ENCODE data around the gene EXOC3L1. TPM values are rescaled to one million over a fixed set of nuclear protein-coding genes. Genes with fewer than 3 reads are reported as not detected.

The EXOC3L1 gene
- total and polyA plus RNA-seq, 4 donors, result 1.1 to 5.5 (median 3.8) TPM

DNA sequence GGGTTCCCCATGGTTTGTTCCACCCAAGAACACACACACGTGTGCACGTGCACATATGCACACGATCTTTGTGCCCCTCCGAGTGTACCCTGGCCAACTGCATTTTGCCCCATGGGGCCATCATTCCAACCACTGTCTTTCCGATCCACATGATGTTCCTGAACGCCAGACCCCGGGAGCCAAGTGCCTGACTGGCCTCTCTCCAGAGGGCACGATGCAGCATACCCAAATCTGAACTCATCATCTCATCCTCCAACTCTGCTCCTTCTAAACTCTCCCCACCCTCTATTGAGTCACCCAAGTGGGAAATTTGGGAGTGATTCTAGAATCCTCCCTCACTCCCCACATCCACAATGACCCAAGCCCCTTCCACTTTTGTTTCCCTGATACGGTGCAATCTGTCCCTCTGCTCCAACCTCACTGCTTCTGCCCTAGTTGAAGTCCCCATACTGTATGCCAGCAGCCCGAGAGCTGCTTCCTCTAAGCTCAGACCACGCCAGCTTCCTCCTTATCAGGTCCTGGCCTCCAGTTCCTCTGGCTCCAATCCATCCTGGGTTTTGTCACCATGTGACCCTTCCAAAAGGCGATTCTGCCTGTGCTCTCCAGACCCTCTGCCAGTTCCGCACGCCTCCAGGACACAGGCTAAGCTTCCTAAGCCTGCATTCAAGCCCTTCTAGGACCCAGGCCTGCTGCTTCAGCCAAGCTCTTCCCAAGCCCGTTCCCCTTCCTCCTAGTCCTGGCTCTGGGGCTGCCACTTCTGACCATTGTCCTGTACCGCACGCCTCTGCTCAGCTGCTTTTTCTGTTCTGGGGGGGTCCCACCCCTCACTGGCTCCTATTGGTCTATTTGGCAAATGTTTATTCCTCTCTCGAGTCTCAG lies 26.9 kb upstream of the EXOC3L1 start:
- Histone ChIP-seq H3K4me1 (ENCODE audit: control insufficient read depth, insufficient read depth, low read length) (no peaks in the 10 kb centered on the region), H3K27me3 (ENCODE audit: control insufficient read depth, insufficient read depth, low read length) (no peaks in the 10 kb centered on the region), H3K9me3 (ENCODE audit: control insufficient read depth, insufficient read depth, low read length) (no peaks in the 10 kb centered on the region), H3K27ac (ENCODE audit: low read depth, low read length) (no peak overlapping the region), H3K36me3 (ENCODE audit: control insufficient read depth, insufficient read depth, low read length) (peaks cover 40% of the 10 kb centered on the region), H3K4me3 (ENCODE audit: low read depth, low read length) (no peak overlapping the region)
- 78% methylated on average over 15 of the region's 18 CpGs for WGBS (ENCODE audit: insufficient coverage)
- no peak for DNase-seq (ENCODE audit: low read depth in 4 of 6, low spot score in 6 of 6)

DNA sequence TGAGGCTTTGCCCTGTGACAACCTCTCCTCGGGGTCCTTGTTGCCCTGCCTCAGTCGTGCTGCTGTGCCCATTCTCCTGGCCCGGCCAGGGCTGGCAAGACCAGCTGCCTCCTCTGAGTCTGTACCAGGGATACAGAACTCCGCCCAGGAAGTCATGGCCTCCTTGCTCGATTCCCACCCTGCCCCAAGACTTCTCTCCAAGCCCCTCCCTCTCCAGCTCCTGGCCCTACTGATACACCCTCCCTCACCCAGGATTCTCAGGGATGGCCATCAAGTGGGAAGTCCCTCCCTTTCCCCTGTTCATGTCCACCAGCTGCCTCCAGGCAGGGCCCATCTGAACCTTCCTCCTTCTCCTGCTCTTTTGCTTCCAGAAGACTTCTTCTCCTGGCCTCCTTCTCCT lies 25.8 kb upstream of the EXOC3L1 start:
- Histone ChIP-seq H3K9me3 (ENCODE audit: control insufficient read depth, insufficient read depth, low read length) (no peaks in the 10 kb centered on the region), H3K36me3 (ENCODE audit: control insufficient read depth, insufficient read depth, low read length) (peaks cover 45% of the 10 kb centered on the region), H3K27me3 (ENCODE audit: control insufficient read depth, insufficient read depth, low read length) (no peaks in the 10 kb centered on the region), H3K27ac (ENCODE audit: low read depth, low read length) (no peak overlapping the region), H3K4me1 (ENCODE audit: control insufficient read depth, insufficient read depth, low read length) (no peaks in the 10 kb centered on the region), H3K4me3 (ENCODE audit: low read depth, low read length) (no peak overlapping the region)
- no peak for DNase-seq (ENCODE audit: low read depth in 4 of 6, low spot score in 6 of 6)
- WGBS (ENCODE audit: insufficient coverage), result 67% methylated on average over 5 of the region's 5 CpGs

DNA sequence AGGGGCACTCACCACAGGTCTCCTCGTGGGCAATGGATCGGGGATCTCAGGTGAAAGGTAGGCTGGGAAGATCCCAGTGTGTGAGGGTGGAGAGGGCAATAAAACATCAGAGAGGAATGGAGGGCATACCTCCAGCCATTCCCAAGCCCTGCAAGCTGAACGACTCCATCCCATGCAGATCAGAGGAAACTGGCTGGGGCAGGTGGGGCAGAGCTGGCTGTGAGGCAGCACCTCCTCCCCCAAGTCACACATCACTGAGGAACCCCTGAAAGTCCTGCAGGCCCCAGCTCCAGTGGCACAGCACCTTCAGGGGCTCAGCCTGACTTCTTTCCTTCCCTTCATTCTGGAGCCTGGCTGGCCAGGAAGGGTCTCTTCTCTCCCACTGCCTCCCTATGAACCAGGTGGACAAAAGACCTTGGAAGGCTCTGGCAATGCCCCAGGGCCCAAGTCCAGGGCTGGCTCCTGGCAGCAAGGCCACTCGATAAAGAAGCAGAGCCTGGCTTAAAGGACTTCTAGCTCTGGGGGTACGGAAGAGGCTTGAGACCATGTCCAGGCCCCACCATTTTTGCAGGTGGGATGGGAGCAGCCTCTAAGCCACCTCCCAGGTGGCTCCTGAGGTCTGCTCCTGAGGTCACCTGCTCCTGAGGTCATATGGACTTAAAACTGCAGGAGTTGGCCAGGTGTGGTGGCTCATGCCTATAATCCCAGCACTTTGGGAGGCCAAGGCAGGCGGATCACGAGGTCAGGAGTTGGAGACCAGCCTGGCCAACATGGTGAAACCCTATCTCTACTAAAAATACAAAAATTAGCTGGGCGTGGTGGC lies 23.5 kb upstream of the EXOC3L1 start:
- no peak overlapping the region for H3K27ac ChIP-seq (ENCODE audit: low read depth, low read length)
- H3K9me3 ChIP-seq (ENCODE audit: control insufficient read depth, insufficient read depth, low read length), result no peaks in the 10 kb centered on the region
- DNase-seq (ENCODE audit: low read depth in 4 of 6, low spot score in 6 of 6), result no peak
- no peaks in the 10 kb centered on the region for H3K4me1 ChIP-seq (ENCODE audit: control insufficient read depth, insufficient read depth, low read length)
- no peaks in the 10 kb centered on the region for H3K27me3 ChIP-seq (ENCODE audit: control insufficient read depth, insufficient read depth, low read length)
- peaks cover 68% of the 10 kb centered on the region for H3K36me3 ChIP-seq (ENCODE audit: control insufficient read depth, insufficient read depth, low read length)
- H3K4me3 ChIP-seq (ENCODE audit: low read depth, low read length), result no peak overlapping the region
- WGBS (ENCODE audit: insufficient coverage), result 64% methylated on average over 5 of the region's 8 CpGs

DNA sequence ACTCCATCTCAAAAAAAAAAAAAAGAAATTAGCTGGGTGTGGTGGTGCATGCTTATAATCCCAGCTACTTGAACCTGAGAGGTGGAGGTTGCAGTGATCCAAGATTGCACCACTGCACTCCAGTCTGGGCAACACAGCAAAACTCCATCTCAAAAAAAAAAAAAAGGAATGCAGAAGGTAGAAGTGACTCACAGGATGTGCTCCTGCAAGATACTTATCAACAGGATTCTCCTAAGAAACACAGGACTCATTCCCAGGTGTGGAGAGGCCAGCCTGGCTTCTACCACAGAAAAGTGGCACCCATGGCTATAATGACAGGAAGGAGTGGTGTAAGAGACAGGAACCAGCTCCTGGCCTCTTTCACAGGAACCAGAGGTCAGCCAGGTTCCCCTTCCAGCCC lies 22.8 kb upstream of the EXOC3L1 start:
- H3K27ac ChIP-seq (ENCODE audit: low read depth, low read length), result no peak overlapping the region
- H3K4me3 ChIP-seq (ENCODE audit: low read depth, low read length), result no peak overlapping the region
- peaks cover 75% of the 10 kb centered on the region for H3K36me3 ChIP-seq (ENCODE audit: control insufficient read depth, insufficient read depth, low read length)
- H3K9me3 ChIP-seq (ENCODE audit: control insufficient read depth, insufficient read depth, low read length), result no peaks in the 10 kb centered on the region
- no peak for DNase-seq (ENCODE audit: low read depth in 4 of 6, low spot score in 6 of 6)
- H3K27me3 ChIP-seq (ENCODE audit: control insufficient read depth, insufficient read depth, low read length), result no peaks in the 10 kb centered on the region
- H3K4me1 ChIP-seq (ENCODE audit: control insufficient read depth, insufficient read depth, low read length), result no peaks in the 10 kb centered on the region

DNA sequence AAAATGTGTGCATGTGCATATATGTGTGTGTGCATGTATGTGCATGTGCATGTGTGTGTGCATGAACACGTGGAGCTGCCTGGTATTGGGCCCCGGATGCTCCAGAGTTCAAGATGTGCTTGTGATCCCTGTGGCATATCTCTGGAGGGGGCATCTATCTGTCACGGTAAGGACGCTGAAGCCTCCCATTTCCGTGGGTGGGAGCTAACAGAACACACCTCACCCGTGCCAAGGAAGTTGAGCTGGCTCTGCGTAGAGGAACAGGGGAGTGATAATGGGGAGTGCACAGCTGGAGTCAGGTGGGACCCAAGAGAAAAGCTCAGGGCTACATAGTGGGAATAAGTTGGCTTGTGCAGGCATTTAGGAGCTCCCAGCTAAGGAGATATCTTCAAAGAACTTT lies 21.7 kb upstream of the EXOC3L1 start:
- 81% methylated on average over 7 of the region's 7 CpGs for WGBS (ENCODE audit: insufficient coverage)
- no peak for DNase-seq (ENCODE audit: low read depth in 4 of 6, low spot score in 6 of 6)
- Histone ChIP-seq H3K9me3 (ENCODE audit: control insufficient read depth, insufficient read depth, low read length) (no peaks in the 10 kb centered on the region), H3K27me3 (ENCODE audit: control insufficient read depth, insufficient read depth, low read length) (no peaks in the 10 kb centered on the region), H3K4me3 (ENCODE audit: low read depth, low read length) (no peak overlapping the region), H3K4me1 (ENCODE audit: control insufficient read depth, insufficient read depth, low read length) (no peaks in the 10 kb centered on the region), H3K27ac (ENCODE audit: low read depth, low read length) (no peak overlapping the region), H3K36me3 (ENCODE audit: control insufficient read depth, insufficient read depth, low read length) (peaks cover 77% of the 10 kb centered on the region)

DNA sequence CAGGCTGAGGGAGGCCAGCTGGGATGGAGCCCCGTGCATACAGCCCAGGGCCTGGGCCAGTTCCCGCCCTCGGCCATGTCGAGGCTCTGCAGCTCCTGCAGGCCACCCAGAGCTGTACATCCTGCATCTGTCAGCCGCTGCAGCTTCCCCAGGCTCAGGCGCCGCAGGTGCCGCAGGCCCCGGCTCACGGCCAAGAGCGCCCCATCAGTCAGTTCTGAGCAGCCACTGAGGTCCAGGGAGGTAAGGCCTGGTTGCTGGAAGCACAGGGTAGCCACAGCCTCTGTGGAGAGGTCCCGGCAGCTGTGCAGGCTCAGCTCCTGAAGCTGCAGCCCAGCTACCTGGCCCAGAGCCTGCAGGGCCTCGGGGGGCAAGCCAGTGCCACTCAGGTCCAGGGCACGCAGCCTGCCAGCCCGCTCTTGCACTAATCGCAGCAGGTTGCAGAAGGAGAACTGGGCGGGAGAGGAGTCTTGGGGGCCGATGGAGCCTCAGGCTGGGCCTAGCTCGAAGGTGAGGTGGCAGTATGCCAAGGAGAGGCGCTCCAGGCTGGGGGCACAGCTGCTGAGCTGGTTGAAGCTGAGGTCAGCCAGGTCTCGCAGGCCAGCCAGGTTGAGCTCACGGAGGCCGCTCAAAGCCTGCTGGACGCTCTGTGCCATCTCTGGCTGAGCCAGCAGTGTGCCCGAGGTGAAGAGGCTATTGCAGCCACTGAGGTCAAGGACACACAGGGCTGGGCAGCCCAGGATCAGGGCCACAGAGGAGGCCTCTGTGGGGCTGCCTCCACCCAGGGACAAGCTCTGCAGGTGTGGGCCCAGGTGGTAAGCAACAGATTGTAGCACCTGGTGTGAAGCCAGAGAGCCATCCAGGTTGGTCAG lies 20.4 kb upstream of the EXOC3L1 start:
- Histone ChIP-seq H3K27ac (ENCODE audit: low read depth, low read length) (no peak overlapping the region), H3K4me3 (ENCODE audit: low read depth, low read length) (no peak overlapping the region), H3K4me1 (ENCODE audit: control insufficient read depth, insufficient read depth, low read length) (no peaks in the 10 kb centered on the region), H3K36me3 (ENCODE audit: control insufficient read depth, insufficient read depth, low read length) (peaks cover 78% of the 10 kb centered on the region), H3K27me3 (ENCODE audit: control insufficient read depth, insufficient read depth, low read length) (no peaks in the 10 kb centered on the region), H3K9me3 (ENCODE audit: control insufficient read depth, insufficient read depth, low read length) (no peaks in the 10 kb centered on the region)
- WGBS (ENCODE audit: insufficient coverage), result 81% methylated on average over 25 of the region's 25 CpGs
- no peak for DNase-seq (ENCODE audit: low read depth in 4 of 6, low spot score in 6 of 6)

DNA sequence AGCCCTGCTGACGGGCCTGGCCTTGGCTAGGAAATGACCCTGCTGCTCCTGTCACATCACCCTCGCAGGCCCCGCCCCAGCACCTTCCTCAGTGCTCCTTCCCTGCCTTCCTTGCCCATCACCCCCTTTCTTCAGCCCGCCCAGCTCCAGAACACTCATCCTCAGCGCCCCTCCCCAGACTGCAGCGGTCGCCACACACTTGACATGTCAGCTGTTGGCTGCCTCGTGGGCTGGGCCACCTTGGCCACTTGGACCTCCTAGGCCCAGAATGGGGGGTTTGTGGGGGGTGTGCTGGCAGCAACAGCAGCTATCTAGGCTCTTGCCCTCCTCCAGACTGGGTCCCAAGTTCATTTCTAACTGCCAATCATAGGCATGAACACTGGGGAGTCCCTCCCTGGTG lies 19.6 kb upstream of the EXOC3L1 start:
- WGBS (ENCODE audit: insufficient coverage), result 72% methylated on average over 6 of the region's 8 CpGs
- Histone ChIP-seq H3K9me3 (ENCODE audit: control insufficient read depth, insufficient read depth, low read length) (no peaks in the 10 kb centered on the region), H3K4me3 (ENCODE audit: low read depth, low read length) (no peak overlapping the region), H3K4me1 (ENCODE audit: control insufficient read depth, insufficient read depth, low read length) (no peaks in the 10 kb centered on the region), H3K27me3 (ENCODE audit: control insufficient read depth, insufficient read depth, low read length) (no peaks in the 10 kb centered on the region), H3K27ac (ENCODE audit: low read depth, low read length) (no peak overlapping the region), H3K36me3 (ENCODE audit: control insufficient read depth, insufficient read depth, low read length) (peaks cover 75% of the 10 kb centered on the region)
- no peak for DNase-seq (ENCODE audit: low read depth in 4 of 6, low spot score in 6 of 6)

DNA sequence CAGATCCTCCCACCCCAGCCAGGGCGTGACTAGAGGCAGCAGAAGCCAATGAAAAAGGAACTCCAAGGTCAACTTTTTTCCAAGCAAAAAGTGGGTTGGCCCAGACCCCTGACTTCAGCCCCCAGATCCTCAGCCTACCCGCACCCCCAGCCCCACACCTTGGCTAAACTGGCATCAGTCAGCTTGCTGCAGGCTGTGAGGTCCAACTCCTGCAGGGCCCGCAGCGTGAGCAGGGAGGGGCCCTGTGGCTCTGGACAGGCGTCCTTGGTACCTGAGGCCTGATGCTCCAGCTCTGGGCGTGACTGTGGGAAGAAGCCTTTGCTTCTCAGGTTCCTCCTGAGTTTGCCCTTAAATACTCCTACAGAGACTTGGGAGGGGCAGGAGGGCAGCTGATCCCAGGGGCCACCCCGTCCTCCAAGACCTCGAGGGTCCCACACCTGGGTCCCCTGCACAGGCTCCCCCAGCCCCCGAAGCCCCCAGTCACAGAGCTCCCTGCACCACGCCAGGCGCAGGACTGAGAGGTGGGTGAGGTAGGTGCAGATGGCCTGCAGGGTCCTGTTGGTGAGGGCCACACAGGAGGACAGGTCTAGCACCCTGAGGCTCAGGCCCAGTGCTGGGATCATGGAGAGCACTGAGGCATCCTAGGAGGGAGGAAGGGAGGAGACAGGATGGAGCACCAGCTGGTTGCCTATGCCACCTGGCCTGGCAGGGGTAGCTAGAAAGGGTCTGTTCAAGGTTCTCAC lies 18.4 kb upstream of the EXOC3L1 start:
- peaks cover 80% of the 10 kb centered on the region for H3K36me3 ChIP-seq (ENCODE audit: control insufficient read depth, insufficient read depth, low read length)

More for the DNA sequence above, 18.4 kb upstream of the EXOC3L1 start:
- DNase-seq (ENCODE audit: low read depth in 4 of 6, low spot score in 6 of 6), result no peak
- WGBS (ENCODE audit: insufficient coverage), result 94% methylated on average over 8 of the region's 11 CpGs
- no peak overlapping the region for H3K4me3 ChIP-seq (ENCODE audit: low read depth, low read length)
- no peaks in the 10 kb centered on the region for H3K4me1 ChIP-seq (ENCODE audit: control insufficient read depth, insufficient read depth, low read length)
- H3K27ac ChIP-seq (ENCODE audit: low read depth, low read length), result no peak overlapping the region
- H3K9me3 ChIP-seq (ENCODE audit: control insufficient read depth, insufficient read depth, low read length), result no peaks in the 10 kb centered on the region
- H3K27me3 ChIP-seq (ENCODE audit: control insufficient read depth, insufficient read depth, low read length), result no peaks in the 10 kb centered on the region
